GM12864 (cell line): Measurements from ENCODE around the gene TMEM9B.
A peak's percentile ranks its signal among the peaks of the same experiment; 100 is the strongest.
"Not testable (repeated sequence)": the region's sequence is repeated elsewhere in the genome, so short reads cannot be mapped to it uniquely, and the experiment has no call there.

Experiments
- DNase-seq: peaks from one replicate; pipeline ENCODE4 v3.0.0-alpha.2; 2011; ENCODE audit warnings: low read depth
- H3K4me3 ChIP-seq: 2 replicates; pipeline ENCODE4 v1.5.1; 2011; ENCODE audit warnings: mild to moderate bottlenecking, low read depth, low read length, control low read depth
- CTCF ChIP-seq: IDR thresholded peaks from 2 replicates; pipeline ENCODE4 v1.5.1; 2011; ENCODE audit warnings: low read depth, mild to moderate bottlenecking, moderate library complexity, low read length, control low read depth, inconsistent platforms; ENCODE audit errors: missing control alignments

TMEM9B gene

GRCh38 chr11:8964324-8965320 lies at the start of gene TMEM9B:
TSS of gene TMEM9B (minus strand) at chr11:8964442. CDS start at chr11:8964313, 129 bp downstream.
- H3K4me3 ChIP-seq, result peak within 1 kb of the TSS; percentile 81
- peak; percentile 75 for DNase-seq
- TF ChIP-seq CTCF, result no peak

DNA sequence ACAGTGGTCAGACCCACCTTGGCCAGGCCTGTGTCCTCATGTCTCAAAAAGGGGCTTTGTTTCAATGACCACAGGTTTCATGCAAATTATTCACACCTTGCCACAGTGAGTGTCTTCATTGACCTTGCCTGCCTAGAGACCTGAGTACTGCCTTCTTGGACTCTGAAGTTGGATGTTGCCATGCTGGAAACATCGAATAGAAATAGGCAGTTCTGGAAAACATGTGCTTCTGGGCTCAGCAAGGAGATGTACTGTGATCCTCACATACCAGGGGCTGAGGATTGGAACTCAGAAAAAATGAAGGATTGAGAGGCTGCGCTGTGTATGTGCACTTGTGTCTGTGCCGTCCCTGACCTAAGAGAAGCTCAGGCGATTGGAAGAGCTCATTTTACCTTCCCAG lies 49.1 kb upstream of the TMEM9B start:
- H3K4me3 ChIP-seq, result no peak overlapping the region
- no peak for DNase-seq
- TF ChIP-seq CTCF, result no peak

- not testable (repeated sequence) for DNase-seq, H3K4me3 ChIP-seq
These were observed 45.3 kb upstream of the TMEM9B start for GRCh38 chr11:9009538-9009937.

DNA sequence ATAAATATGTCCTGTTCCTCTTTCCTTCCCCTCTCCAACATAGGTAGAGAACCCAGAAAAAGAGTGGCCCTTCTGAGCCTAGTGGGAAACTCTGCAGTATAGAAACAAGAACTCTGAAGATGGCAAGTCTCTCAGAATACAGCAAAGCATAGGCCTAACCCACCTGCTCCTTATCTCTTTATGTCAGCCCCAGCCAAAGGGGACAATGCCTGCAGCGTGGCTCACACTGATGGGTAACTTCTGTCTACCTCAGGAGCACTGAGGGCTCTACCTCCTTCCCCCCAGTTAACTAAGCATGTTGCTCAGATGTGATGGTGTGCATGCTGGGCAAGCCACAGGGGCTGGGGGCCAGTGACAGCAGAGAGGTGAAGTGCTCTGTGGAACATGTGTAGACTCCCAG lies 44.4 kb upstream of the TMEM9B start:
- TF ChIP-seq CTCF, result no peak
- no peak for DNase-seq
- no peak overlapping the region for H3K4me3 ChIP-seq

DNA sequence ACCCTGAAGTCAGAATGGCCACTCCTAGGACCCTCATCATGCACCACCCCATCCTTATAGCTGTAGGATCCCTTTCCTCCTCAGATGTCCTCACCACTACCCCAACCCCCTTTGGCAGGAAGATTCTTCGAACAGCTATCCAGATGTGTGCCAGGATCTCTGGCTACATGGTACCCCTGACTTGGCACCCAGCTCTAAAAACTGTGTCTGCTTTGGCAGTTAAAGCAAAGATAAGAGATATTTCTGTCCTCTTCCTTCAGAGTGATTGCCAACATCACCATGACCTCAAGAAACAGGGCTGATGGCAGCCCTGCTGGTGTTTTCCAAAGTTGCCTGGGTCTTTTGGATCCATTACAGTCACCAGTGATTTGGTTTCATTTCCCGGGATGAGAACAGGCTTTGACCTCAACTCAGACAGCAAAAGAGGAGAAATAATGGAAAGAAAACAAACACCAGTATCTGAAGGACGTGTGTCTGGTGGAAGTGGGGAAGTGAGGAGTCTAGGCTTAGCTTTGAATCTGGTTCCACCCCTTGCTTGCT lies 43.8 kb upstream of the TMEM9B start:
- no peak for DNase-seq
- TF ChIP-seq CTCF, result no peak

DNA sequence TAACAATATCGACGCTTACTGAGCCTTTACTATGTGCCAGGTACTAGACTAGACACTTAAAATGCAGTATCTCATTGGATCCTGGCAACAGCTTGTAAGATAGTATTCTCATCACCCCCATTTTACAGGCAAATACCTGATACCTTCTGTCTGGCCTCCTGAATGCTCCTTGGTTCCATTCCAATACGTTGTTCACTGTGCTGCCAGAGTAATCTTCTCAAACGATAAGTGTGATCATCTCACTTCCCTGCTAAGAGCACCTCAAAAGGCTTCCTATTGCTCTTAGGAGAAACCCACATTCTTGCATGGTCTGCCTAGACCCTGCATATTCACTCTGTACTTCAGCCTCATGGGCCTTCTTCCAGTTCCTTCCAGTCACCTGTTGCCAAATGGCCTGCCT lies 40.8 kb upstream of the TMEM9B start:
- no peak overlapping the region for H3K4me3 ChIP-seq
- DNase-seq, result no peak
- TF ChIP-seq CTCF, result no peak

More for the DNA sequence above, 43.8 kb upstream of the TMEM9B start:
- no peak overlapping the region for H3K4me3 ChIP-seq

- peak overlapping the region; percentile 22 for H3K4me3 ChIP-seq
- DNase-seq, result no peak
- no peak for TF ChIP-seq CTCF
These were observed 40.1 kb upstream of the TMEM9B start for GRCh38 chr11:9004183-9004926.
